ENCODE results near the gene DYNLT2. TPM values are rescaled to one million over a fixed set of nuclear protein-coding genes. Genes with fewer than 3 reads are reported as not detected.

DYNLT2 gene
- total RNA-seq, 1 donor from 2014 or later: 3.0 TPM

DNA sequence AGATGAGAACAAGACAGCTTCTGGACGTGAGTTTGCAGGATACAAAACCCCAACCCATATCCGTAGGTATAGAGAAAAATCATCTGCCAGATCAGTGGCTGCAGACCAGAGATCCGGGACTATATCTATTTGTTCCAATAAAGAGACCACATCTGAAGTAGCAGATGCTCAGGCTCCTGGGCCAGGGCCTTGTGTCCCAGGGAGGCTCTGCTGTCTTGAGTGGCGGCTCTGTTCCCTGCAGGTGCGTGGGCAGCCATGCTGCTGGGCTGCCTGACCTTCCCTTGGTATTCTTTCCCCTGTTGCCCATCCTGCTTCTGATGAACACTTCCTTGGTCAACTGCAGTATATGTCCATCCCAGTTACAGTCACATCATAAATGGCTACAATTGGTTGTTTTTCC is 35.0 kb upstream of the DYNLT2 start:
- Mint-ChIP-seq H3K4me3 (ENCODE audit: unreplicated experiment) (no peak overlapping the region), H3K9me3 (ENCODE audit: unreplicated experiment) (no peaks in the 10 kb centered on the region)

DNA sequence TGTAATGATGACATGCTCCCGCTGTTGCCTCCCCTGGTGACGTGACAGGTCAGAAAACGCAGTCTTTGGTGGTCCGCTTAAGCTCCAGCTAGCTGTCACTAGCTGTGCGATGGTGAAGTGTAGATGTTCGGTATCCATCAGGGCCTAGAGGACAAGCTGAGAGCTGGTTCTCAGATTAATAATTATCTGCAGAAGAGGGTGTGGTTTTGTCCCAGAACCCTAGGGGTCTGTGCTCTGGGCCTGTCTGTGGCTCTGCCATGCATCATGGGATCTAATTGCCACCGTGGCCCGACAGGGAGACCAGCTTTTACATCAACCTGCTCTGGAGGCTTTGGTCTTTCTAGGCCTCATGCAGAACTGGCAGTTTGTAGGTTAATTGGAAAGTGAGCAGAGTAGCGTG is 34.2 kb upstream of the DYNLT2 start:
- Mint-ChIP-seq H3K4me3 (ENCODE audit: unreplicated experiment) (no peak overlapping the region), H3K27ac (ENCODE audit: unreplicated experiment) (no peak overlapping the region), H3K36me3 (ENCODE audit: unreplicated experiment) (peaks cover 14% of the 10 kb centered on the region), H3K27me3 (ENCODE audit: unreplicated experiment) (no peaks in the 10 kb centered on the region), H3K4me1 (ENCODE audit: unreplicated experiment) (peaks cover 14% of the 10 kb centered on the region), H3K9me3 (ENCODE audit: unreplicated experiment) (no peaks in the 10 kb centered on the region)
- TF ChIP-seq, protein P1, sequence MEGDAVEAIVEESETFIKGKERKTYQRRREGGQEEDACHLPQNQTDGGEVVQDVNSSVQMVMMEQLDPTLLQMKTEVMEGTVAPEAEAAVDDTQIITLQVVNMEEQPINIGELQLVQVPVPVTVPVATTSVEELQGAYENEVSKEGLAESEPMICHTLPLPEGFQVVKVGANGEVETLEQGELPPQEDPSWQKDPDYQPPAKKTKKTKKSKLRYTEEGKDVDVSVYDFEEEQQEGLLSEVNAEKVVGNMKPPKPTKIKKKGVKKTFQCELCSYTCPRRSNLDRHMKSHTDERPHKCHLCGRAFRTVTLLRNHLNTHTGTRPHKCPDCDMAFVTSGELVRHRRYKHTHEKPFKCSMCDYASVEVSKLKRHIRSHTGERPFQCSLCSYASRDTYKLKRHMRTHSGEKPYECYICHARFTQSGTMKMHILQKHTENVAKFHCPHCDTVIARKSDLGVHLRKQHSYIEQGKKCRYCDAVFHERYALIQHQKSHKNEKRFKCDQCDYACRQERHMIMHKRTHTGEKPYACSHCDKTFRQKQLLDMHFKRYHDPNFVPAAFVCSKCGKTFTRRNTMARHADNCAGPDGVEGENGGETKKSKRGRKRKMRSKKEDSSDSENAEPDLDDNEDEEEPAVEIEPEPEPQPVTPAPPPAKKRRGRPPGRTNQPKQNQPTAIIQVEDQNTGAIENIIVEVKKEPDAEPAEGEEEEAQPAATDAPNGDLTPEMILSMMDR (IDR thresholded peaks at IDR 0.05): no peak
- peak; percentile 30 for DNase-seq (ENCODE audit: extremely low spot score, unreplicated experiment)

More for the DNA sequence above, 35.0 kb upstream of the DYNLT2 start:
- peaks cover 9% of the 10 kb centered on the region for H3K36me3 Mint-ChIP-seq (ENCODE audit: unreplicated experiment)
- H3K27me3 Mint-ChIP-seq (ENCODE audit: unreplicated experiment): no peaks in the 10 kb centered on the region
- peaks cover 15% of the 10 kb centered on the region for H3K4me1 Mint-ChIP-seq (ENCODE audit: unreplicated experiment)
- TF ChIP-seq, protein P1 (IDR thresholded peaks at IDR 0.05): no peak
- H3K27ac Mint-ChIP-seq (ENCODE audit: unreplicated experiment): no peak overlapping the region
- no peak for DNase-seq (ENCODE audit: extremely low spot score, unreplicated experiment)

- H3K27ac Mint-ChIP-seq (ENCODE audit: unreplicated experiment): no peak overlapping the region
- peaks cover 14% of the 10 kb centered on the region for H3K36me3 Mint-ChIP-seq (ENCODE audit: unreplicated experiment)
- H3K4me3 Mint-ChIP-seq (ENCODE audit: unreplicated experiment): no peak overlapping the region
- no peaks in the 10 kb centered on the region for H3K9me3 Mint-ChIP-seq (ENCODE audit: unreplicated experiment)
- TF ChIP-seq, protein P1 (IDR thresholded peaks at IDR 0.05): no peak
- H3K4me1 Mint-ChIP-seq (ENCODE audit: unreplicated experiment): peaks cover 11% of the 10 kb centered on the region
- peak; percentile 25 for DNase-seq (ENCODE audit: extremely low spot score, unreplicated experiment)
- no peaks in the 10 kb centered on the region for H3K27me3 Mint-ChIP-seq (ENCODE audit: unreplicated experiment)
These were observed 33.5 kb upstream of the DYNLT2 start for GRCh38 chr6:169784821-169785340.

- Mint-ChIP-seq H3K9me3 (ENCODE audit: unreplicated experiment) (no peaks in the 10 kb centered on the region), H3K27ac (ENCODE audit: unreplicated experiment) (no peak overlapping the region), H3K4me1 (ENCODE audit: unreplicated experiment) (peaks cover 8% of the 10 kb centered on the region), H3K27me3 (ENCODE audit: unreplicated experiment) (no peaks in the 10 kb centered on the region), H3K36me3 (ENCODE audit: unreplicated experiment) (peaks cover 14% of the 10 kb centered on the region), H3K4me3 (ENCODE audit: unreplicated experiment) (no peak overlapping the region)
- TF ChIP-seq, protein P1 (IDR thresholded peaks at IDR 0.05): no peak
- DNase-seq (ENCODE audit: extremely low spot score, unreplicated experiment): peak; percentile 63
These were observed 32.8 kb upstream of the DYNLT2 start for GRCh38 chr6:169783971-169784820.

GRCh38 chr6:169783401-169783800 is 32.0 kb upstream of the DYNLT2 start:
- no peaks in the 10 kb centered on the region for H3K27me3 Mint-ChIP-seq (ENCODE audit: unreplicated experiment)
- no peak overlapping the region for H3K27ac Mint-ChIP-seq (ENCODE audit: unreplicated experiment)
- no peak overlapping the region for H3K4me3 Mint-ChIP-seq (ENCODE audit: unreplicated experiment)
- TF ChIP-seq, protein P1 (IDR thresholded peaks at IDR 0.05): no peak
- H3K36me3 Mint-ChIP-seq (ENCODE audit: unreplicated experiment): peaks cover 14% of the 10 kb centered on the region
- peaks cover 8% of the 10 kb centered on the region for H3K4me1 Mint-ChIP-seq (ENCODE audit: unreplicated experiment)
- H3K9me3 Mint-ChIP-seq (ENCODE audit: unreplicated experiment): no peaks in the 10 kb centered on the region
- peak; percentile 60 for DNase-seq (ENCODE audit: extremely low spot score, unreplicated experiment)

Measured in osteocyte (in vitro differentiated cells).